ENCODE data around the gene DLG4. TPM values are rescaled to one million over a fixed set of nuclear protein-coding genes. Genes with fewer than 3 reads are reported as not detected.

DLG4 gene
- total RNA-seq, 1 donor from 2014 or later: 6.1 TPM

DNA sequence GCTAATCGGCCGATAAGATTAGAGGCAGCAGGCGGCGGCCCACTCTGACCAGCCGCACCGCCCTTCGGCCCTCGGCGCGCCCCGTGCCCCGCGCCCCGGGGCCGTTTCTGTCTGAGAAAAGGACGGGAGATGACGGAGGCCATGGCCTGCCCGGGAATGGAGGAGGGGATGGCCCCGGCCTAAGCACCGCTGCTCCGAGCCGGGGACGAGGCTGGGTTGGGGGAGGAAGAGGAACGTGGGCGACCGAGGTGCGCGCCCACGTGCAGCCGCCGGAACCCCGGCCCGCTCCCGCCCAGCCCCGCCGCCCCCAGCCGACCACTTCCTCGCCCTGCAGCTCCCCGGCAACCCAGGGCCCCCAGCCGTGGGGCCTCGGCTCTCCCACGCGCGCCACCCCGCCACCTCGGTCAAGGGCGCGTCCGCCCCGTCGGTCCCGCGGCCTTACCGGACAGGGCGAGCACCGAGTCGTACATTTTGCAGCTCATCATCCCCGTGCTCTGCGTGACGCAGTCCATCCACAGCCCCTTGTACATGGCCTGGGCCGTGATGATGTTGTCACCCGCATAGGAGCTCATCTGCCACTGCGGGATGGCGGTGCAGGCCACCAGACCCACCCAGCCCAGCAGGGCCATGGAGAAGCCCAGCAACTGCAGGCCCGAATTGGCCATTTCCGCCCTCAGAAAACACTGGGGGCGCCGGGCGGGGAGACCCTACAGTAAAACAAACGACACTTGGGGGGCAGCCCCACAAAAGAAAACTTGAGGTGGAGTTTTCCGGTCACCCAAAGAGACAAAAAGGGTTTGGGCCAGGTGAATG, 41.9 kb upstream of the DLG4 start:
- Histone ChIP-seq H3K27me3 (ENCODE audit: control insufficient read depth, insufficient read depth, low read length) (peaks cover 11% of the 10 kb centered on the region), H3K36me3 (ENCODE audit: control insufficient read depth, insufficient read depth, low read length) (no peaks in the 10 kb centered on the region), H3K4me3 (ENCODE audit: low read depth, low read length) (peak overlapping the region; percentile 46)
- TF ChIP-seq, protein P1, sequence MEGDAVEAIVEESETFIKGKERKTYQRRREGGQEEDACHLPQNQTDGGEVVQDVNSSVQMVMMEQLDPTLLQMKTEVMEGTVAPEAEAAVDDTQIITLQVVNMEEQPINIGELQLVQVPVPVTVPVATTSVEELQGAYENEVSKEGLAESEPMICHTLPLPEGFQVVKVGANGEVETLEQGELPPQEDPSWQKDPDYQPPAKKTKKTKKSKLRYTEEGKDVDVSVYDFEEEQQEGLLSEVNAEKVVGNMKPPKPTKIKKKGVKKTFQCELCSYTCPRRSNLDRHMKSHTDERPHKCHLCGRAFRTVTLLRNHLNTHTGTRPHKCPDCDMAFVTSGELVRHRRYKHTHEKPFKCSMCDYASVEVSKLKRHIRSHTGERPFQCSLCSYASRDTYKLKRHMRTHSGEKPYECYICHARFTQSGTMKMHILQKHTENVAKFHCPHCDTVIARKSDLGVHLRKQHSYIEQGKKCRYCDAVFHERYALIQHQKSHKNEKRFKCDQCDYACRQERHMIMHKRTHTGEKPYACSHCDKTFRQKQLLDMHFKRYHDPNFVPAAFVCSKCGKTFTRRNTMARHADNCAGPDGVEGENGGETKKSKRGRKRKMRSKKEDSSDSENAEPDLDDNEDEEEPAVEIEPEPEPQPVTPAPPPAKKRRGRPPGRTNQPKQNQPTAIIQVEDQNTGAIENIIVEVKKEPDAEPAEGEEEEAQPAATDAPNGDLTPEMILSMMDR (IDR thresholded peaks at IDR 0.05; ENCODE audit: insufficient read depth, low read length, poor library complexity, severe bottlenecking): no peak
- no peak for DNase-seq (ENCODE audit: low read depth)

DNA sequence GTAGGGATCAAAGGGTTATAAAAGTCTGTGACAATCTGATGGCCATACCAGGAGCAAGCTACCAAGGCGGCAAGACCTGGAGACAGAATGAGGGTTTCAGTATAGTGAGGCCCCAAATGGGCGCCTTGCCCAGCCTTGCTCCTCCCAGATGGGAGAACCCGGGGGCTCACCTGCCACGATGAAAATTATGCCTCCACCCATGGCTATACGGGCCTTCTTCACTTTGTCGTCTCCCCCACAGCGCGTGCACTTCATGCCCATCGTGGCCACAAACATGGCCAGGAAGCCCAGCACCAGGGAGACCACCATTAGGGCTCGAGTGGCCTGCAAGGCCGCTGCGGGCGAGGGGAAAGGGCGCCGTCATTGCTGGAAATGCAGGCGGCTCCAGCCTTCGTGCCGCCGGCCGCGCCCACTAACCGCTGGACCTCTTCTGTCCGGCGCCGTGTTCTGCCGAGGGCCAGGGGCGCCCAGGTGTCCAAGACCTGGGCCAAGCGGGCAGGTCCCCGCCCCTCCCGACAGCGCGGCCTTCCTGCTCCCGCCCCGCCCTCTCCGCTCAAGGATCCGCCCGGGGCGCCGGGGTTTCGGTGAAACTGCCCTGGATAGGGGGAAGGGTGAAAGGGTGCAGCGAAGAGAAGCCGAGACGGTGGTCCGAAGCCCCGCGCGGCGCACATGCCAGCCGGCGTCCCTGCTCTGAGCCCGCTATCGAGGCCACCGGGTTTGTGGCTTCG, 41.2 kb upstream of the DLG4 start:
- peak overlapping the region; percentile 46 for H3K4me3 ChIP-seq (ENCODE audit: low read depth, low read length)
- DNase-seq (ENCODE audit: low read depth): no peak
- H3K36me3 ChIP-seq (ENCODE audit: control insufficient read depth, insufficient read depth, low read length): no peaks in the 10 kb centered on the region
- peaks cover 11% of the 10 kb centered on the region for H3K27me3 ChIP-seq (ENCODE audit: control insufficient read depth, insufficient read depth, low read length)
- TF ChIP-seq, protein P1 (IDR thresholded peaks at IDR 0.05; ENCODE audit: insufficient read depth, low read length, poor library complexity, severe bottlenecking): no peak

DNA sequence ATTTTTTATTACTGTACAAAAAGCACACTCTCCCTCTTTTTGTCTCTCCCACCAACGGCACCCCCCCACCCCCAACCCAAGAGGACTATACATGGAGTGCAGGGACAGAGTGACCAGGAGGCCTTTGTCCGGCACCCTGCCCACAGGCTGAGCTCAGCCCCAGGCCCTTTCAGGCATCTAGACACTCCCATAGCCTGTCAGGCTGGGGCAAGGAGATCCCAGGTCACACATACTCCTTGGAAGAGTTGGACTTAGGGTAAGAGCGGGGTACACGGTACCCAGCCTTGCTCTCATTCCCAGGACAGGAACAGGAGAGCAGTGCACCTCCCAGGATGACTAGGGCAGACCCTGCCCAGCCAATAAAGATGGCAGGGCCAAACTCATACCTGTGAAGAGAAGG, 40.5 kb upstream of the DLG4 start:
- H3K36me3 ChIP-seq (ENCODE audit: control insufficient read depth, insufficient read depth, low read length): no peaks in the 10 kb centered on the region
- peaks cover 11% of the 10 kb centered on the region for H3K27me3 ChIP-seq (ENCODE audit: control insufficient read depth, insufficient read depth, low read length)
- TF ChIP-seq, protein P1 (IDR thresholded peaks at IDR 0.05; ENCODE audit: insufficient read depth, low read length, poor library complexity, severe bottlenecking): no peak
- no peak overlapping the region for H3K4me3 ChIP-seq (ENCODE audit: low read depth, low read length)
- no peak for DNase-seq (ENCODE audit: low read depth)

DNA sequence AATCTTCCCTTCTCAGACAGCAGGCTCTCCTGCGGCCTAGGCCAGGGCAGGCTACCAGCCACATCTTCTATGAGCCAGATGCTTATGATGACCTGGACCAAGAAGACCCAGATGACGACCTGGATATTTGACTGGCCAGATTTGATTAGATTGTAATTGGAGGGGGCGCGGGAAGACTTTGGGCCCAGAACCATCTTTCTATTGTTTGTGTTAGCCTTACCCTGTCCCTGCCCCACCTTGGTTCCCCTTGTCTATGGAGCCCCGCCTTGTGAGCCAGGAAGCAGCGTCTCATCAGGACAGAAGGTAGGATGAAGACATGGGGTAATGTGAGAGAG, 39.9 kb upstream of the DLG4 start:
- no peak for DNase-seq (ENCODE audit: low read depth)
- TF ChIP-seq, protein P1 (IDR thresholded peaks at IDR 0.05; ENCODE audit: insufficient read depth, low read length, poor library complexity, severe bottlenecking): no peak
- H3K36me3 ChIP-seq (ENCODE audit: control insufficient read depth, insufficient read depth, low read length): peaks cover under 1% of the 10 kb centered on the region
- H3K4me3 ChIP-seq (ENCODE audit: low read depth, low read length): no peak overlapping the region
- H3K27me3 ChIP-seq (ENCODE audit: control insufficient read depth, insufficient read depth, low read length): peaks cover 11% of the 10 kb centered on the region

DNA sequence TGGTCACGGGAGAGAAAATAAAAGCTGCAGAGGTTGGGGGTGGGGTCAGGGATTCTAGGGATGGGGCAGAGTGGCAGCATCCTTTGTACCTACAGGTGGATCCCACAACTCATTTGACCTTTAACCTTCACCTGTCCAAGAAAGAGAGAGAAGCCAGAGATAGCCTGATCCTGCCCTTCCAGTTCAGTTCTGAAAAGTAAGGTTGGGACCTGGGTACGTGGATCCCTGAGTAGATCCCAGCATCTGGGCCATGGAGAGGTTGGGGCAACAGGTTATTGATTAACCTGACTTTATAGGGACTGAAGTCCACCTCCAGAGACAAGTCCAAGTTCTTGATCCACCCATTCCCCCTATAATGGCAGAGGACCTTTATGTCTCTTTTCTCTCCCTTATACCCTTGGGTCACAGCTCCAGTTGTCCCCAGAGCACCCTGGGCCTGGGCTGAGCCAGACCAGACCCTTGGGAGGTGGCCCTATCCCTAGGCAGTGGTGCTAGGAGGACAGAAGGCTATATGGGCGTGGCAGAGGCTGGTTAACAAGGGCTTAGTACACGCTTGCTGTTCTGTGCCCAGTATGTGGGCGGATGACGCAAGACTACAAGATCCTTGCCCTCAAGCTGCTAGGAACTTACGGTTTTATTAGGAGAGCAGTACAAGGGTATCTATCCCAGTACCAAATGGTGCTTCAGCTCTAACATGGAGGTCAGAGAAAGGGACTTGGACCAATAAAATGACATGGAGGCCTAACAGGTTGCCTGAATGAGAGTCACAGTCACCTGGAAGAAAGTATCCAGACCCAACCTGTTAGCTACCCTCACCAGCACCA, 39.3 kb upstream of the DLG4 start:
- H3K36me3 ChIP-seq (ENCODE audit: control insufficient read depth, insufficient read depth, low read length): peaks cover 3% of the 10 kb centered on the region
- TF ChIP-seq, protein P1 (IDR thresholded peaks at IDR 0.05; ENCODE audit: insufficient read depth, low read length, poor library complexity, severe bottlenecking): no peak

More for the DNA sequence above, 39.3 kb upstream of the DLG4 start:
- DNase-seq (ENCODE audit: low read depth): no peak
- no peak overlapping the region for H3K4me3 ChIP-seq (ENCODE audit: low read depth, low read length)
- H3K27me3 ChIP-seq (ENCODE audit: control insufficient read depth, insufficient read depth, low read length): peaks cover 11% of the 10 kb centered on the region
